NT2/D1 (cell line): Measurements from ENCODE around the gene PLEKHG4B.

Experiments used
- DNase-seq: peaks from one replicate; pipeline ENCODE4 v3.0.0-alpha.2; 2011; ENCODE audit warnings: low read depth, low spot score
- H3K27me3 ChIP-seq: 2 replicates; pipeline ENCODE4 v1.6.0; 2011; ENCODE audit warnings: mild to moderate bottlenecking; ENCODE audit not compliant: insufficient read length, insufficient read depth
- H3K36me3 ChIP-seq: 2 replicates; pipeline ENCODE4 v1.6.1; 2011; ENCODE audit warnings: mild to moderate bottlenecking, low read length, mixed read lengths; ENCODE audit not compliant: insufficient read depth, insufficient read length
- H3K4me1 ChIP-seq: 2 replicates; pipeline ENCODE4 v1.5.1; 2011; ENCODE audit not compliant: insufficient read depth, insufficient read length
- H3K4me3 ChIP-seq: 2 replicates; pipeline ENCODE4 v1.5.1; 2011; ENCODE audit warnings: low read depth; ENCODE audit not compliant: insufficient read length
- H3K9ac ChIP-seq: 2 replicates; pipeline ENCODE4 v1.6.0; 2011; ENCODE audit warnings: low read depth; ENCODE audit not compliant: insufficient read length
- H3K9me3 ChIP-seq: 2 replicates; pipeline ENCODE4 v1.5.1; 2011; ENCODE audit warnings: mild to moderate bottlenecking, low read length; ENCODE audit not compliant: insufficient read depth
- SUZ12 ChIP-seq: IDR thresholded peaks from 2 replicates; pipeline ENCODE4 v1.6.1; 2011; ENCODE audit not compliant: insufficient read length, insufficient read depth; ENCODE audit errors: extremely low read depth
- YY1 ChIP-seq: IDR thresholded peaks from 2 replicates; pipeline ENCODE4 v1.6.1; 2011; ENCODE audit not compliant: insufficient read length, insufficient read depth
- ZNF274 ChIP-seq: IDR thresholded peaks from 2 replicates; pipeline ENCODE4 v1.6.1; 2011; ENCODE audit warnings: mild to moderate bottlenecking, low read depth, low read length

The PLEKHG4B gene

GRCh38 chr5:186091-187041, 94.4 kb downstream of the PLEKHG4B start:
- Histone ChIP-seq H3K4me1 (peaks cover 12% of the 10 kb centered on the region), H3K9ac (no peak overlapping the region), H3K9me3 (no peaks in the 10 kb centered on the region), H3K36me3 (peaks cover 23% of the 10 kb centered on the region), H3K27me3 (no peaks in the 10 kb centered on the region), H3K4me3 (no peak overlapping the region)
- DNase-seq = no peak
- TF ChIP-seq SUZ12 (no peak), YY1 (no peak), ZNF274 (no peak)

GRCh38 chr5:187042-187431, 95.1 kb downstream of the PLEKHG4B start:
- Histone ChIP-seq H3K36me3 (peaks cover 16% of the 10 kb centered on the region), H3K9me3 (no peaks in the 10 kb centered on the region), H3K4me1 (peaks cover 12% of the 10 kb centered on the region), H3K4me3 (no peak overlapping the region), H3K9ac (no peak overlapping the region), H3K27me3 (no peaks in the 10 kb centered on the region)
- TF ChIP-seq YY1 (no peak), ZNF274 (no peak), SUZ12 (no peak)
- no peak for DNase-seq

- Histone ChIP-seq H3K36me3 (peaks cover 9% of the 10 kb centered on the region), H3K4me3 (no peak overlapping the region), H3K9ac (no peak overlapping the region), H3K27me3 (no peaks in the 10 kb centered on the region), H3K4me1 (peaks cover 12% of the 10 kb centered on the region), H3K9me3 (no peaks in the 10 kb centered on the region)
- DNase-seq = no peak
- no peak for TF ChIP-seq ZNF274
- TF ChIP-seq SUZ12 = no peak
- TF ChIP-seq YY1 = no peak
These were observed 95.9 kb downstream of the PLEKHG4B start for GRCh38 chr5:187617-188451.

- Histone ChIP-seq H3K27me3 (no peaks in the 10 kb centered on the region), H3K36me3 (peaks cover 5% of the 10 kb centered on the region), H3K4me1 (peaks cover 12% of the 10 kb centered on the region), H3K4me3 (no peak overlapping the region), H3K9me3 (no peaks in the 10 kb centered on the region), H3K9ac (no peak overlapping the region)
- DNase-seq = peak; percentile 73
- no peak for TF ChIP-seq ZNF274
- TF ChIP-seq YY1 = no peak
- no peak for TF ChIP-seq SUZ12
These were observed 96.8 kb downstream of the PLEKHG4B start for GRCh38 chr5:188488-189481.

GRCh38 chr5:189486-189885, 97.5 kb downstream of the PLEKHG4B start:
- Histone ChIP-seq H3K9ac (no peak overlapping the region), H3K9me3 (no peaks in the 10 kb centered on the region), H3K27me3 (no peaks in the 10 kb centered on the region), H3K36me3 (no peaks in the 10 kb centered on the region), H3K4me3 (no peak overlapping the region), H3K4me1 (peaks cover 12% of the 10 kb centered on the region)
- TF ChIP-seq SUZ12 (no peak), YY1 (no peak), ZNF274 (no peak)
- no peak for DNase-seq

- H3K4me3 ChIP-seq = no peak overlapping the region
- no peak for DNase-seq
- no peaks in the 10 kb centered on the region for H3K36me3 ChIP-seq
- TF ChIP-seq YY1 = no peak
- TF ChIP-seq SUZ12 = no peak
- TF ChIP-seq ZNF274 = no peak
- no peaks in the 10 kb centered on the region for H3K9me3 ChIP-seq
- peaks cover 12% of the 10 kb centered on the region for H3K4me1 ChIP-seq
- no peak overlapping the region for H3K9ac ChIP-seq
- no peaks in the 10 kb centered on the region for H3K27me3 ChIP-seq
These were observed 98.0 kb downstream of the PLEKHG4B start for GRCh38 chr5:189976-190365.
